ENCODE measurements around the gene ATF4. TPM values are rescaled to one million over a fixed set of nuclear protein-coding genes. Genes with fewer than 3 reads are reported as not detected.

ATF4 gene
- total and polyA plus RNA-seq, 2 experiments from 2014 or later: 203 to 375 TPM

DNA sequence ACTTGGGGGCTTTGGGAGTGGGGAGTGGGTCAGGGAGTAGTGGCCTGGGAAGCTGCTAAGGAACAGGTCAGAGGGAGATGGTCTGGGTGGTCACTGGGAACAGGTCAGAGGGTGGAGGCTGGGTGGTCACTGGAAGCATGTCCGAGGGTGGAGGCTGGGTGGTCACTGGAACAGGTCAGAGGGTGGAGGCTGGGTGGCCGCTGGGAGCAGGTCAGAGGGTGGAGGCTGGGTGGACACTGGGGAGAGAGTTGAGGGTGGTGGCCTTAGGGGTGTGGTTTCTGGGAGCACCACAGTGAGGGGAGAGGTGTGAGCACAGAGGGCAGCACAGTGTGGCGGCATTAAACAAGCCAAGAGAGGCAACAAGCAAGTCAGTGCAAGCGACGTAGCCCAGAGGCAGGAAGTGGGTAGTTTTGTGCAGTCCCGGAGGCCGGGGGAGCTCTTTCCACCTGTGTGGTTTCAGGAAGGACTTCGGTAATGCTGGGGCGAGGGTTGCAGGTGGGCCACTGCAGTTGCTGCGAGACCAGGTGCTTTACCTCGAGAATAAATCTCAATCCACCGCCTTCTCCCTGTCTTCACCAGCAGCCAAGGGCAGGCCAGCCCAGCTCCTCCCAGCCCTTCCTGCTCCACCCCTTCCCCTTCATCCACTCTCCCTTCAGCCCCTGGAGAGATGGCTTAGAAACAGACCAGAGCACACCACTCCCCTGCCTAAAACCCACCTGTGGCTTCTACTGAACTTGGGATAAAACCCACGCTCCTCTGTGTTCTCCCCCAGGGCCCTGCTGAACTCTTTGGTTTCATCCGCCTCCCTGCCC, 47.0 kb downstream of the ATF4 start:
- Histone ChIP-seq H3K4me1 (ENCODE audit: low read depth) (no peaks in the 10 kb centered on the region), H3K36me3 (no peaks in the 10 kb centered on the region), H3K27me3 (no peaks in the 10 kb centered on the region), H3K9me3 (ENCODE audit: low read depth) (peaks cover 3% of the 10 kb centered on the region), H3K4me3 (no peak overlapping the region), H3K27ac (no peak overlapping the region)
- no peak for DNase-seq (ENCODE audit: low read depth in 1 of 2, low spot score in 1 of 2)
- TF ChIP-seq, protein P1, sequence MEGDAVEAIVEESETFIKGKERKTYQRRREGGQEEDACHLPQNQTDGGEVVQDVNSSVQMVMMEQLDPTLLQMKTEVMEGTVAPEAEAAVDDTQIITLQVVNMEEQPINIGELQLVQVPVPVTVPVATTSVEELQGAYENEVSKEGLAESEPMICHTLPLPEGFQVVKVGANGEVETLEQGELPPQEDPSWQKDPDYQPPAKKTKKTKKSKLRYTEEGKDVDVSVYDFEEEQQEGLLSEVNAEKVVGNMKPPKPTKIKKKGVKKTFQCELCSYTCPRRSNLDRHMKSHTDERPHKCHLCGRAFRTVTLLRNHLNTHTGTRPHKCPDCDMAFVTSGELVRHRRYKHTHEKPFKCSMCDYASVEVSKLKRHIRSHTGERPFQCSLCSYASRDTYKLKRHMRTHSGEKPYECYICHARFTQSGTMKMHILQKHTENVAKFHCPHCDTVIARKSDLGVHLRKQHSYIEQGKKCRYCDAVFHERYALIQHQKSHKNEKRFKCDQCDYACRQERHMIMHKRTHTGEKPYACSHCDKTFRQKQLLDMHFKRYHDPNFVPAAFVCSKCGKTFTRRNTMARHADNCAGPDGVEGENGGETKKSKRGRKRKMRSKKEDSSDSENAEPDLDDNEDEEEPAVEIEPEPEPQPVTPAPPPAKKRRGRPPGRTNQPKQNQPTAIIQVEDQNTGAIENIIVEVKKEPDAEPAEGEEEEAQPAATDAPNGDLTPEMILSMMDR (IDR thresholded peaks at IDR 0.05; ENCODE audit: low read depth, low read length): no peak

DNA sequence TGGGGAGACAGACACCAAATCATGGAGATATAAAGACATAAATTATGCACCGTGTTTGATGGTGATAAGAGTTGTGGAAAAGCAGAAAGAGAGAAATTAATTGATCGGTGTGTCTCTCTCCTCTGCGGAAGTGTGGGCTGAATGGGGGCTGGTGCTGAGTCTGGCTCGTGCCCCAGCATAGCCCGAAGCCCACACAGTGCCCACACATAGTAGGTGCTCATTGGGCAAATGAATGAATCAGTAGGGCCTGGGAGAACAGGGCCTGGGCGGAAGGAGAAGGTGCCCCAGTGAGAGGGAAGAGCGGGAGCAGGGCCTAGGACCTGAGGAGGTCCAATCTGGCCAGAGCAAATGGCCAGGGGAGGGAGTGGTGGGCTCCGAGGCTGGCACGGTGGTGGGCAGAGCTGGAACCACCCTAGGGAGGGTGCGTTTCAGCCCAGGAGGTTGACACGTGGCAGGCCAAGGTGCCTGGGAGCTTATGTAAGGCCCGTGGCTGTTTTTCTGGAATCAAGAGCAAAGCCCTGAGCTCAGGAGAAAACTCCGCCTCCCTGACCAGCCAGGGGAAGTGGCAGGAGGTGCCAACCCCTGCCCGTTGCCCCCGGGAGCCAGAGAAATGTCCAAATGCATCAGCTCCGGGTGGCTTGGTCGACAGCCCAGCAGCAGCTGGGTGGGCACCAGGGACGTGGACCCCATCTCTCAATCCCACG, 48.1 kb downstream of the ATF4 start:
- H3K4me3 ChIP-seq: no peak overlapping the region
- no peaks in the 10 kb centered on the region for H3K36me3 ChIP-seq
- H3K9me3 ChIP-seq (ENCODE audit: low read depth): peaks cover 3% of the 10 kb centered on the region
- DNase-seq (ENCODE audit: low read depth in 1 of 2, low spot score in 1 of 2): no peak
- no peaks in the 10 kb centered on the region for H3K27me3 ChIP-seq
- H3K27ac ChIP-seq: no peak overlapping the region
- no peaks in the 10 kb centered on the region for H3K4me1 ChIP-seq (ENCODE audit: low read depth)
- TF ChIP-seq, protein P1 (IDR thresholded peaks at IDR 0.05; ENCODE audit: low read depth, low read length): no peak

DNA sequence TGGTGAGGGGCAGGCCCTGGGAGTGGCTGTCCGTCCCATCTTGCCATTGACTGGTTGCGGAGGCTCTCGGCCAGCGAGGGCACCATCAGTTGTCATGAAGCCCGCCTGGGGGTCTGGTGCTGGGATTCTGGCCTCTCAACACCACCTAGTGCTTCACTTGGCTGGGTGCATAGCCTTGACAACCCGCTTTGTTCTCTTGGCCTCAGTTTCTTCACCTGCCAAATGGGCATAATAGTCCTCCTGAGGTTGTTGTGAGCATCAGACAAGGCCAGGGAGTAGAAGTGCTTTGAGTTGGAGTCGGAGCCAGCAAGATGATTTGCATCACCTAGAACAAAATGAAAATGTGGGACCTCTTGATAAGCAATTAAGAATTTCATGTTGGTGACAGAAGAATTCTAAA, 48.7 kb downstream of the ATF4 start:
- Histone ChIP-seq H3K27ac (no peak overlapping the region), H3K4me3 (no peak overlapping the region), H3K27me3 (no peaks in the 10 kb centered on the region), H3K36me3 (no peaks in the 10 kb centered on the region), H3K9me3 (ENCODE audit: low read depth) (no peaks in the 10 kb centered on the region), H3K4me1 (ENCODE audit: low read depth) (no peaks in the 10 kb centered on the region)
- TF ChIP-seq, protein P1 (IDR thresholded peaks at IDR 0.05; ENCODE audit: low read depth, low read length): no peak
- no peak for DNase-seq (ENCODE audit: low read depth in 1 of 2, low spot score in 1 of 2)

DNA sequence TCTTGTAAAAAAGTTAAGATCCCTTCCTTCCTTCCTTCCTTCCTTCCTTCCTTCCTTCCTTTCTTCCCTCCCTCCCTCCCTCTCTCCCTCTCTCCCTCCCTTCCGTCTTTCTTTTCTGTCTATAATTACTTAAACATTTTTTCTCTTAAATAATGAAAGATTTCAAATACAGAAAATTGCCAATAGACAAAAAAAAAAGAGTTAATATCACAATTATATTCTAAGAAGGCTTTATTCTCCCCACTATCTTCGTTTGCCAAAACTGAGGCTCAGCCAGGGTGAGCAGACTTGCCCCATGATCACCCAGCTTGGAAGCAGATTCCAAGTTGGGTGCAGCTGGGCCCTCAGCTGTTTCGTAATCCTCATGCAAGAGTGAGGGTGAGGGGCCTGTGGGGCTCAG, 49.9 kb downstream of the ATF4 start:
- no peaks in the 10 kb centered on the region for H3K9me3 ChIP-seq (ENCODE audit: low read depth)
- no peak overlapping the region for H3K27ac ChIP-seq
- no peak overlapping the region for H3K4me3 ChIP-seq
- DNase-seq (ENCODE audit: low read depth in 1 of 2, low spot score in 1 of 2): no peak
- H3K27me3 ChIP-seq: no peaks in the 10 kb centered on the region
- TF ChIP-seq, protein P1 (IDR thresholded peaks at IDR 0.05; ENCODE audit: low read depth, low read length): no peak
- H3K4me1 ChIP-seq (ENCODE audit: low read depth): no peaks in the 10 kb centered on the region
- H3K36me3 ChIP-seq: no peaks in the 10 kb centered on the region

DNA sequence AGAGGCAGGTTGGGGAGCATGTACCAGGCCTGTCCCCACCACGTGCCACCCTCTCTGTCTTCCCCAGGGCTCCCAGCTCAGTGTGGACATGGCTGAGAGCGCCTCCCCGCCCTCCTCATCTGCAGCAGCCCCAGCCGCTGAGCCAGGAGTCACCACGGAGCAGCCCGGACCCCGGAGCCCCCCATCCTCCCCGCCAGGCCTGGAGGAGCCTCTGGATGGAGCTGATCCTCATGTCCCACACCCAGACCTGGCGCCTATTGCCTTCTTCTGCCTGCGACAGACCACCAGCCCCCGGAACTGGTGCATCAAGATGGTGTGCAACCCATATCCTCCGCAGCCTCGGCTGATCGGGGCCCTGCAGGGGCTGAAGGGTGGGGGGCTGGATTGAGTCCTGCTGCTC, 50.3 kb downstream of the ATF4 start, which contains the start of gene CACNA1I:
Gene CACNA1I, plus strand, starts transcription at position 89 of the 400 bp plus-strand sequence. Its CDS starts 0 bp downstream, at position 89.
- no peaks in the 10 kb centered on the region for H3K36me3 ChIP-seq
- H3K4me1 ChIP-seq (ENCODE audit: low read depth): no peaks in the 10 kb centered on the region
- no peak for DNase-seq (ENCODE audit: low read depth in 1 of 2, low spot score in 1 of 2)
- H3K27ac ChIP-seq: no peak within 1 kb of the TSS
- no peaks in the 10 kb centered on the region for H3K27me3 ChIP-seq
- TF ChIP-seq, protein P1 (IDR thresholded peaks at IDR 0.05; ENCODE audit: low read depth, low read length): no peak
- no peak within 1 kb of the TSS for H3K4me3 ChIP-seq
- H3K9me3 ChIP-seq (ENCODE audit: low read depth): no peaks in the 10 kb centered on the region
